ENCODE results near the gene TSPO2. TPM values are rescaled to one million over a fixed set of nuclear protein-coding genes. Genes with fewer than 3 reads are reported as not detected.

Gene TSPO2
- total and polyA plus RNA-seq, 9 of the 15 experiments (the other 6 are each of a cell fraction or from before 2014, with no cell fraction given): not detected

DNA sequence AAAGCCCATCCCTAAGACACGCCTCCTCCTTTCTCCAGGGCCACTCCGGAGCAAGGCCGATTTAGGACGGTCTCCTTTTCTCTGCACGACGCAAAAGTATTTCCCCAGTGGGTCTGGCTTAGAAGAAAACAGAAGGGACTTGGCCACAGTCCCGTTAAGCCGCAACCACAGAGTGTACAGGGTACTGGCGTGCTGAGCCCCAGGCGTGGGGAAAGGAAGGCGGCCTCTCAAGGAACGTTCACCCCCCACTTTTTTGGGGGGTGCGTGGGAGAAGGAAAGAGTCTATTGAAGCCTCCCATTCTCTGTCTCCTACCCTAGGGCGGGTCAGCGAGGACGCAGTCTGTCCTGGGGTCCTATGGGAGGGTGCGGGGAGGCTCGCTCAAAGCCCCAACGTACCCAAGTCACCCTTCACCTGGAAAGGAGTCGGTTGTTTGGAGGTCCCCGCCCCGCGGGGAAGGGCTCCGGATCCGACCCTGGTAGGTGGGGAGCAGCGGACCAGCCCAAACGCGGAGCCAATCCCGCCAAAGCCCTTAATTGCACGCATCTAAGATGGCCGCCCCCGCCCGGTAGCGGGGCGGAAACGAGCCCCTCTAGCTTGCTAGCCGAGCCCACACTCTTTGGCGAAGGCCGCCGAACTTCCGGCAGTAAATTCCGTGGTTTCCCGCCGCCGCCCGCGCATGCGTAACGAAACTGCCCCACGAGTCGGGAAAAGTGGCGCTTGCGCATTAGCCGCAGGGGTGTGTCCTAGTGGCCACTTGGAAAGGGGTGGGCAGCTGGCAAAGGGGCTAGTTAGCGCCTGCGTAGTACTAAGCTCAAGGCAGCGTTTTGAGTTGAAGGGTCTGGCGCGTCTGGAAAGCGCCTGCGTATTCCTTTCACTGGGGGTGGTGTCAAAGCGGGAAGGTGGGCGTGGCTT lies 29.9 kb downstream of the TSPO2 start, which contains the start of gene OARD1 (continued):
- peak in 2 of 3 experiments; percentile 1 to 36; a peak in 2 of 6 replicates for TF ChIP-seq CTCF (IDR thresholded peaks at IDR 0.05 in 2 of 3, conservative IDR thresholded peaks at IDR 0.05 in 1 of 3; ENCODE audit: insufficient read depth in 2 of 3, low read depth in 1 of 3, low read length in 3 of 3)
- TF ChIP-seq THAP7 (CRISPR knock-in tag; IDR thresholded peaks at IDR 0.05): no peak
- peak in 1 of 2 experiments; percentile 52; a peak in 1 of 4 replicates for TF ChIP-seq KDM4B (IDR thresholded peaks at IDR 0.05; ENCODE audit: borderline replicate concordance in 2 of 2, low read depth in 1 of 2)
- no peak for TF ChIP-seq ATF1 (CRISPR knock-in tag; IDR thresholded peaks at IDR 0.05)
- peak; percentile 66 for TF ChIP-seq ATF1 (tag; IDR thresholded peaks at IDR 0.05)
- TF ChIP-seq ZNF830 (CRISPR knock-in tag; IDR thresholded peaks at IDR 0.05): 0 out of 2 replicates have a peak, but pooled peaks have one; percentile 64
- TF ChIP-seq PTTG1 (tag; IDR thresholded peaks at IDR 0.05; ENCODE audit: low read depth): no peak
- peak; percentile 38; the same call in 1 of the 2 replicates for TF ChIP-seq ATF7 (IDR thresholded peaks at IDR 0.05)
- TF ChIP-seq ZNF57 (CRISPR knock-in tag; IDR thresholded peaks at IDR 0.05): no peak; the same call in 1 of the 2 replicates
- no peak for TF ChIP-seq ZNF507 (tag; conservative IDR thresholded peaks at IDR 0.05)
- TF ChIP-seq ZNF586 (CRISPR knock-in tag; conservative IDR thresholded peaks at IDR 0.05): no peak
- TF ChIP-seq DLX4 (CRISPR knock-in tag; IDR thresholded peaks at IDR 0.05): no peak
- no peak for TF ChIP-seq MXI1 (IDR thresholded peaks at IDR 0.05; ENCODE audit: low read depth, low read length)
- peak; percentile 3; the same call in 1 of the 2 replicates for TF ChIP-seq ZNF384 (IDR thresholded peaks at IDR 0.05; ENCODE audit: low read depth, low read length)
- TF ChIP-seq CREBBP (IDR thresholded peaks at IDR 0.05; ENCODE audit: low read depth, low read length): no peak
- TF ChIP-seq ZNF24 (IDR thresholded peaks at IDR 0.05): no peak

Measured in K562 (cell line).